T47D (cell line): ENCODE results near the gene MTG2.
A peak's percentile ranks its signal among the peaks of the same experiment; 100 is the strongest.

ENCODE experiments used
- DNase-seq, 2 experiments: peaks; one replicate each; pipeline versions ENCODE4 v3.0.0 to v3.0.0-alpha.2; 2011 to 2012; ENCODE audit warnings: low read depth in 1 of 2, low spot score in 1 of 2
- JUND ChIP-seq: IDR thresholded peaks from 2 replicates; pipeline ENCODE4 v1.6.1; 2012; ENCODE audit warnings: low read depth
- in situ Hi-C: cut with HindIII; loops from 2 replicates; pipeline ENCODE4 v1.10.0; 2016; ENCODE audit warnings: low sequenced_read_pairs, low pct_unique_long_range_greater_than_20kb

The MTG2 gene

GRCh38 chr20:62219101-62219991 lies 36.5 kb downstream of the MTG2 start:
- no peak for TF ChIP-seq JUND
- in situ Hi-C loops, result no loop called here
- DNase-seq, result peak in 1 of 2 experiments; percentile 18

GRCh38 chr20:62219992-62220665 lies 37.3 kb downstream of the MTG2 start, which contains the start of gene HRH3:
Gene HRH3, minus strand, starts transcription at chr20:62220278. Its CDS starts 308 bp downstream, at chr20:62219970.
- in situ Hi-C loops, result no loop called here
- TF ChIP-seq JUND, result no peak
- peak; percentile 64 to 88 for DNase-seq

- in situ Hi-C loops, result no loop called here
- TF ChIP-seq JUND, result no peak
- no peak for DNase-seq
Measured at GRCh38 chr20:62220666-62221568, 38.1 kb downstream of the MTG2 start.

- DNase-seq, result no peak
- in situ Hi-C loops, result no loop called here
Measured at GRCh38 chr20:62222266-62222850, 39.5 kb downstream of the MTG2 start.

GRCh38 chr20:62222972-62223371 lies 40.1 kb downstream of the MTG2 start:
- no peak for DNase-seq
- in situ Hi-C loops, result no loop called here
- TF ChIP-seq JUND, result no peak

More at GRCh38 chr20:62222266-62222850, 39.5 kb downstream of the MTG2 start:
- no peak for TF ChIP-seq JUND

GRCh38 chr20:62223571-62223970 lies 40.7 kb downstream of the MTG2 start:
- no peak for TF ChIP-seq JUND
- no peak for DNase-seq
- in situ Hi-C loops, result no loop called here

- in situ Hi-C loops, result no loop called here
- no peak for TF ChIP-seq JUND
- no peak for DNase-seq
Measured at GRCh38 chr20:62224113-62224855, 41.5 kb downstream of the MTG2 start.

- TF ChIP-seq JUND, result no peak
- no peak for DNase-seq
- in situ Hi-C loops, result no loop called here
Measured at GRCh38 chr20:62225026-62225425, 42.2 kb downstream of the MTG2 start.

GRCh38 chr20:62225820-62226635 lies 43.2 kb downstream of the MTG2 start:
- no peak for TF ChIP-seq JUND
- in situ Hi-C loops, result no loop called here

GRCh38 chr20:62226707-62227590 lies 44.1 kb downstream of the MTG2 start:
- no peak for DNase-seq
- in situ Hi-C loops, result no loop called here
- no peak for TF ChIP-seq JUND

More at GRCh38 chr20:62225820-62226635, 43.2 kb downstream of the MTG2 start:
- no peak for DNase-seq
